Activated CD4-positive, alpha-beta T cell treated with anti-CD3 and anti-CD28 coated beads, Interleukin-2, amount 50 U/mL, for 24 hours (primary cell): ENCODE results near the gene KCNJ9.
"Not testable (repeated sequence)": the region's sequence is repeated elsewhere in the genome, so short reads cannot be mapped to it uniquely, and the experiment has no call there.

Source experiments
- DNase-seq, 2 donors: peaks; one replicate each; pipeline ENCODE4 v3.0.0-alpha.2; 2020; ENCODE audit warnings: low read depth in 1 of 2, low spot score in 1 of 2

The KCNJ9 gene

DNA sequence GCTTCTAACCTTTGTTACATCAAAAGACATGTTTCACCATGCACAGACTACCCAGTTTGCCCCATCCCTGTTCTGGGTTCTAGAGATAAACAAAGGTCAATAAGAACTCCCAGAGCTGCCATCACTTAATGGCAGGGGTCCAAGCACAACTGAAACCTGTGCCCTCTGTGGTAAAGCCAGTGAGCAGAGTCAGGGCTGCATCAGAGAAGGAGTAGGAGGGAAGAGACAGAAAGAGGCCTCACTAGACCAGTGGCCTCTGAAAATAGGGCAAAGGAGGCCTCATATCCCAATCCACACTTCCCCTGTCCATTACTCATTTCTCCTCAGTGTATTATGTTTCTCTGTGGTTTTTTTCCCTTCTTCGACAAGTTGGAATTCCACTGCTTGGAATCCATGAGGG lies 44.4 kb downstream of the KCNJ9 start:
- no peak for DNase-seq

- DNase-seq, result not testable (repeated sequence)
Observed at GRCh38 chr1:160126342-160126741, 45.0 kb downstream of the KCNJ9 start.

GRCh38 chr1:160127381-160127780 lies 46.0 kb downstream of the KCNJ9 start:
- DNase-seq, result no peak

GRCh38 chr1:160127865-160128523 lies 46.7 kb downstream of the KCNJ9 start:
- DNase-seq, result no peak

DNA sequence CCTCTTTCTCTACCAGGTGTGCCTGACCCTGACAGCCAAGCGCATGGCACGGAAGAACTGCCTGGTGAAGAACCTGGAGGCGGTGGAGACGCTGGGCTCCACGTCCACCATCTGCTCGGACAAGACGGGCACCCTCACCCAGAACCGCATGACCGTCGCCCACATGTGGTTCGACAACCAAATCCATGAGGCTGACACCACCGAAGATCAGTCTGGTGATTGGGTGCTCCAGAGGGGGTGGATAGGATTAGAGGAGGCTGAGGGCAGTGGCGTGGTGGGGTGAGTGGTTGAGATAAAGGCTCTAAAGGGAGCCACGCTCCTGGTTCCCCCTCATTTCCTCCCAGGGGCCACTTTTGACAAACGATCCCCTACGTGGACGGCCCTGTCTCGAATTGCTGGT lies 47.3 kb downstream of the KCNJ9 start:
- no peak for DNase-seq

- no peak for DNase-seq
Observed at GRCh38 chr1:160129046-160129445, 47.7 kb downstream of the KCNJ9 start.

- no peak for DNase-seq
Observed at GRCh38 chr1:160129558-160129957, 48.2 kb downstream of the KCNJ9 start.

DNA sequence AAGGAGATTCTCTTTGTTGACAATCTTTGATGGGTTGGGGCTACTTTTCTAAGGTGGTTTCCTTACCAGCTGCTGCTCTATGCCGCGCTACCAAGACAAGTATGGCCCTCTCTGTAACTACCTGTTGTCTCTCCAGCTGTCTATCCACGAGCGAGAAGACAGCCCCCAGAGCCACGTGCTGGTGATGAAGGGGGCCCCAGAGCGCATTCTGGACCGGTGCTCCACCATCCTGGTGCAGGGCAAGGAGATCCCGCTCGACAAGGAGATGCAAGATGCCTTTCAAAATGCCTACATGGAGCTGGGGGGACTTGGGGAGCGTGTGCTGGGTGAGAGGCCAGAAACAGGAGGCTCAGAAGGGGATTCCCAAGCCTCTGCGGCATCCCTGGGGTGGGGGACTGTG lies 48.6 kb downstream of the KCNJ9 start:
- no peak for DNase-seq

DNA sequence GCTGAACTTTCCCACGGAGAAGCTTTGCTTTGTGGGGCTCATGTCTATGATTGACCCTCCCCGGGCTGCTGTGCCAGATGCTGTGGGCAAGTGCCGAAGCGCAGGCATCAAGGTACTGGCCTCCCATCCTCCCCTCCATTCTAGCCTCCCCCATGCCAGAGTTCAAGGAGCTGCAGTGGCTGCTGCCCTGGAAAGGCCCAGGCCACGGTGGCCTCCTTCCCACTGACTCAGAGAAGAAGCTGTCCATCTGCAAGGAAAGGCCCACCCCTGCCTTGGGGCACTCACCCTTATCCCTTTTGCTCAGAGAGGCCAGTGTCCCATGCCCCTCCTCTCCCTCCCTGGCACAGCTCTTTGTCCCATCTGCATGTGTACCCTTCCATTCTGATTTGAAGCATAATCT lies 49.1 kb downstream of the KCNJ9 start:
- no peak for DNase-seq

- no peak for DNase-seq
Observed at GRCh38 chr1:160130939-160131338, 49.6 kb downstream of the KCNJ9 start.

GRCh38 chr1:160131803-160132565 lies 50.6 kb downstream of the KCNJ9 start:
- no peak for DNase-seq

DNA sequence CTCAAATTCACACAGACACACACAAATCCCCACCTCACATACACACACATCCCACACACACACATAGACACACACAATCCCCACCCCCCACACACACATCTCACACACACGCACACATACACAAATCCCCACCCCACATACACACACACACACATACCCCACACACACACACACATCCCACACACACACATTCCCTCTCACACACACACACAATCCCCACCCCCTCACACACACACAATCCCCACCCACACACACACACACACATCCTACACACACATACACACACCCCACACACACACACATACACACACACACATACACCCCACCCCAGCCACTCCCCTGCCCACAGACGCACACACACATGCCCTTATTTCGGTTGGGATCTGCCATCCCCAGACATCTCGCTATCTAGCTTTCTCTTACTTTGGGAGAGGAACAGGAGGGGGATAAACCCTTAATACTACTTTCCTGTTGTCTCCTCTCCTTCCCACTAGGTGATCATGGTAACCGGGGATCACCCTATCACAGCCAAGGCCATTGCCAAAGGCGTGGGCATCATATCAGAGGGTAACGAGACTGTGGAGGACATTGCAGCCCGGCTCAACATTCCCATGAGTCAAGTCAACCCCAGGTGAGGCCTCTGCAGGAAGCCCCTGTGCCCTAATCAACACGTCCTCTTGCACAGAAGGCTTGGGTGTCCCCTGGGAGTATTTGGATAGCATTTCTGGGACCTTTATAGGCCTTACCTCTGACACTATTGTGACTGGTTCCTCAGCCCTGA lies 52.8 kb downstream of the KCNJ9 start:
- DNase-seq, result no peak

- DNase-seq, result no peak
Observed at GRCh38 chr1:160134791-160135572, 53.6 kb downstream of the KCNJ9 start.

DNA sequence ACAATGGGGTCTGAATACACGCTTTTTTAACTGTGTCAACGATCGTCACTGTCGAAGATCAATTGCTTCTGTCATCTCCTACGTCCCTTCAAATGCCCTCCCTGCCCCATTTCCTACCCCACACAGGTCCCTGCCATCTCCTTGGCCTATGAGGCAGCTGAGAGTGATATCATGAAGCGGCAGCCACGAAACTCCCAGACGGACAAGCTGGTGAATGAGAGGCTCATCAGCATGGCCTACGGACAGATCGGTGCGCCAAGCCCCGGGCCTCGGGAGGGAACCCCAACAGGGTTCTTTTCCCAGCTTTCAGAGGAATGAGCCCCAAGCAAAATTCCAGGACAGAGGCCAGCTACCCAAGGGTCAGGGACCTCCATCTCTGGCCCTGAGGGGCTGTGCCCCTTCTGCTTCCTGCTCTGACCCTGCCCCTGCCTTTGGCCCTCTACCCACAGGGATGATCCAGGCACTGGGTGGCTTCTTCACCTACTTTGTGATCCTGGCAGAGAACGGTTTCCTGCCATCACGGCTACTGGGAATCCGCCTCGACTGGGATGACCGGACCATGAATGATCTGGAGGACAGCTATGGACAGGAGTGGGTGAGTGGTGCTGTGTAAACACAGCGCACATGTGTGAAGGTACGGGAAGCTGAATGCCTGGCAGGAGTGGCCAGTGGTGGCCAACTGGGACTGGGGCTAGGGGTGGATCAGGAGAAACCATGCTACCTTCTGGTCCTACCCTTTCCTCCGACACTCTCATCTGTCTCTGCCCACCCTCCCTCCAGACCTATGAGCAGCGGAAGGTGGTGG lies 55.0 kb downstream of the KCNJ9 start:
- no peak for DNase-seq

DNA sequence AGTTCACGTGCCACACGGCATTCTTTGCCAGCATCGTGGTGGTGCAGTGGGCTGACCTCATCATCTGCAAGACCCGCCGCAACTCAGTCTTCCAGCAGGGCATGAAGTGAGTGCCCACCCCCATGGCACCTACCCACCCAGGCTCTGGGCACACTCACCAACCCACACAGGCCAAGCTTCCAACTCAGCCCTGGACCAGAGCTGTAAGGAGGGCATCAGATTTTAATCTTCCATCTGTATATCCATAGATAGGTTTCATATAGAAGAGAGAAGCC lies 55.5 kb downstream of the KCNJ9 start:
- DNase-seq, result no peak

DNA sequence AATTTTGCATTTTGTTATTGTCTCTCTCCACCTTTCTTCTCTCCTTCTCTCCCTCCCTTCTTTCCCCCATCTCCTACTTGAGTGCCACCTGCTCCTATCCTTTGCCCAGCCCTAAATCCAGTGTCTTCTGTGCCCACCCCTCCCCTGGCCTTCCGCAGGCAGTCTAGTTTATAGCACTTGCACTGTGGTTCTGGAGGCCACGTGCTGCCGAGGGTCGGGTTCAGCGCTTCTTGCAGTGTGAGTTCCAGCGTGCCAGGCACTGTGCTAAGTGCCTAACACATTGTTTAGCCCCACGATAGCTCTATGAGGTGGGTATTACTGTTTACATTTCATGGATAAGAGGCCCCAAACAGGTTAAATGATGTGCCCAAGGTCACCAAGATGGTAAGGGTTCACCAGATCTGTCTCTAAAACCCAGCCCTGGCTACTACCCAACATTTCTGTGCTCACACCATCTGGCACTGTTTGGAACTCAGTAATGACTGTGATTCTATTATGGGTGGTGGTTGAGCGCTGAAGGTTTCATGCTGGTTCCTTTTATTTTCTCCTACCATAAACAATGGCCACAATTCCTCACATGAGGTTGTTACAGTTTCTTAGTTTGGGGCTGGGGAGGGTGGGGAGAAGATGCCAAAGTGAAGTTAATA lies 56.0 kb downstream of the KCNJ9 start:
- DNase-seq, result no peak

DNA sequence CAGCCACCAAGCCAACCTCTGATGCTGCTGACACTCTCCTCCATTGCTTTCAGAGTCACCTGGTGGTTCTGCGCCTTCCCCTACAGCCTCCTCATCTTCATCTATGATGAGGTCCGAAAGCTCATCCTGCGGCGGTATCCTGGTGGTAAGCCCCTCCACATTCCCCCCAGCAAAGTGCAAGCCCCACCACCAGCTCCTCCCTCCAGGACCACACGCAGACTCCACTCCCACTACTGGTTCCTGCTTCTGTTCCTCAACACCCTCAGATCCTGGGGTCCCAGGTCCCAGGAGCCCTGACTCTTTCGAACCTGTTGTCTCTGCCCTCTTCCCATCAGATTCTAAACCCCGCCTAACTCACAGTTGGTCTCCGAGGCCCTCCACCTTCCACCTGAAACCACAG lies 58.5 kb downstream of the KCNJ9 start:
- DNase-seq, result no peak
